ENCODE measurements around the gene TMEM163. TPM values are rescaled to one million over a fixed set of nuclear protein-coding genes. Genes with fewer than 3 reads are reported as not detected.

The TMEM163 gene
- total and polyA plus RNA-seq, 4 donors, result 13.7 to 77.7 (median 53.6) TPM

- Histone ChIP-seq H3K36me3 (ENCODE audit: control insufficient read depth, insufficient read depth, low read length) (no peaks in the 10 kb centered on the region), H3K4me1 (ENCODE audit: control insufficient read depth, insufficient read depth, low read length) (no peaks in the 10 kb centered on the region), H3K27me3 (ENCODE audit: control insufficient read depth, insufficient read depth, low read length) (no peaks in the 10 kb centered on the region), H3K4me3 (ENCODE audit: low read depth, low read length) (no peak overlapping the region), H3K9me3 (ENCODE audit: control insufficient read depth, insufficient read depth, low read length) (no peaks in the 10 kb centered on the region), H3K27ac (ENCODE audit: low read depth, low read length) (no peak overlapping the region)
- DNase-seq (ENCODE audit: low read depth in 4 of 6, low spot score in 6 of 6), result peak in 1 of 6 donors; percentile 8
- no CpG with 5 or more reads among the region's 1 CpG for WGBS (ENCODE audit: insufficient coverage)
Observed at GRCh38 chr2:134636714-134637113, 82.1 kb downstream of the TMEM163 start.

GRCh38 chr2:134634054-134634753 is 84.6 kb downstream of the TMEM163 start:
- H3K9me3 ChIP-seq (ENCODE audit: control insufficient read depth, insufficient read depth, low read length), result no peaks in the 10 kb centered on the region
- 65% methylated on average over 2 of the region's 2 CpGs for WGBS (ENCODE audit: insufficient coverage)
- no peak overlapping the region for H3K27ac ChIP-seq (ENCODE audit: low read depth, low read length)
- no peaks in the 10 kb centered on the region for H3K27me3 ChIP-seq (ENCODE audit: control insufficient read depth, insufficient read depth, low read length)
- H3K36me3 ChIP-seq (ENCODE audit: control insufficient read depth, insufficient read depth, low read length), result no peaks in the 10 kb centered on the region
- H3K4me3 ChIP-seq (ENCODE audit: low read depth, low read length), result no peak overlapping the region
- peaks cover 3% of the 10 kb centered on the region for H3K4me1 ChIP-seq (ENCODE audit: control insufficient read depth, insufficient read depth, low read length)
- peak in 1 of 6 donors; percentile 20 for DNase-seq (ENCODE audit: low read depth in 4 of 6, low spot score in 6 of 6)

GRCh38 chr2:134630504-134631159 is 88.2 kb downstream of the TMEM163 start:
- Histone ChIP-seq H3K27ac (ENCODE audit: low read depth, low read length) (no peak overlapping the region), H3K4me3 (ENCODE audit: low read depth, low read length) (no peak overlapping the region), H3K4me1 (ENCODE audit: control insufficient read depth, insufficient read depth, low read length) (peaks cover 3% of the 10 kb centered on the region), H3K27me3 (ENCODE audit: control insufficient read depth, insufficient read depth, low read length) (no peaks in the 10 kb centered on the region), H3K9me3 (ENCODE audit: control insufficient read depth, insufficient read depth, low read length) (no peaks in the 10 kb centered on the region), H3K36me3 (ENCODE audit: control insufficient read depth, insufficient read depth, low read length) (no peaks in the 10 kb centered on the region)
- DNase-seq (ENCODE audit: low read depth in 4 of 6, low spot score in 6 of 6), result peak in 2 of 6 donors; percentile 35 to 83
- 67% methylated on average over 2 of the region's 3 CpGs for WGBS (ENCODE audit: insufficient coverage)

- DNase-seq (ENCODE audit: low read depth in 4 of 6, low spot score in 6 of 6), result no peak
- Histone ChIP-seq H3K27me3 (ENCODE audit: control insufficient read depth, insufficient read depth, low read length) (no peaks in the 10 kb centered on the region), H3K9me3 (ENCODE audit: control insufficient read depth, insufficient read depth, low read length) (no peaks in the 10 kb centered on the region), H3K36me3 (ENCODE audit: control insufficient read depth, insufficient read depth, low read length) (no peaks in the 10 kb centered on the region), H3K27ac (ENCODE audit: low read depth, low read length) (no peak overlapping the region), H3K4me1 (ENCODE audit: control insufficient read depth, insufficient read depth, low read length) (peaks cover 3% of the 10 kb centered on the region), H3K4me3 (ENCODE audit: low read depth, low read length) (no peak overlapping the region)
- WGBS (ENCODE audit: insufficient coverage), result 100% methylated on average over 2 of the region's 3 CpGs
Observed at GRCh38 chr2:134628453-134628852, 90.3 kb downstream of the TMEM163 start.

DNA sequence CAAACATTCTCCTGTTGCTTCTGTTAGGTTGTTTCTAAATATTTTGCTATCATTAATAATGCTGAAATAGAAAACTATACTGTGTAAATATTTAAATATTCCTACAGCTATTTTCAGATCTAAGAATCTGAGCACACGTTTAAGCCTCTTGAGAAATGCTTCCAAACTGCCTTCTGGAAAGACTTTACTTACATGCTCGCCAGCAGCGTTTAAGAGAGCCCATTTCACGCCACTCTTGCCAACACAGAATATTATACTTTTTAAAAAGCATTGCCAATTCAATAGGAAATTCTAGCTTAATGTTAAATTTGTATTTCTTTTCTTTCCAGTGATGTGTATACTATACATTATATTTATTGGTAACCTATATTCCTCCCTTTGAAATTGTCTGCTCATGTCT is 92.0 kb downstream of the TMEM163 start:
- peak in 1 of 6 donors; percentile 54 for DNase-seq (ENCODE audit: low read depth in 4 of 6, low spot score in 6 of 6)
- Histone ChIP-seq H3K4me3 (ENCODE audit: low read depth, low read length) (no peak overlapping the region), H3K36me3 (ENCODE audit: control insufficient read depth, insufficient read depth, low read length) (no peaks in the 10 kb centered on the region), H3K27me3 (ENCODE audit: control insufficient read depth, insufficient read depth, low read length) (no peaks in the 10 kb centered on the region), H3K9me3 (ENCODE audit: control insufficient read depth, insufficient read depth, low read length) (no peaks in the 10 kb centered on the region), H3K4me1 (ENCODE audit: control insufficient read depth, insufficient read depth, low read length) (peaks cover 3% of the 10 kb centered on the region), H3K27ac (ENCODE audit: low read depth, low read length) (no peak overlapping the region)
- no CpG with 5 or more reads among the region's 4 CpGs for WGBS (ENCODE audit: insufficient coverage)

DNA sequence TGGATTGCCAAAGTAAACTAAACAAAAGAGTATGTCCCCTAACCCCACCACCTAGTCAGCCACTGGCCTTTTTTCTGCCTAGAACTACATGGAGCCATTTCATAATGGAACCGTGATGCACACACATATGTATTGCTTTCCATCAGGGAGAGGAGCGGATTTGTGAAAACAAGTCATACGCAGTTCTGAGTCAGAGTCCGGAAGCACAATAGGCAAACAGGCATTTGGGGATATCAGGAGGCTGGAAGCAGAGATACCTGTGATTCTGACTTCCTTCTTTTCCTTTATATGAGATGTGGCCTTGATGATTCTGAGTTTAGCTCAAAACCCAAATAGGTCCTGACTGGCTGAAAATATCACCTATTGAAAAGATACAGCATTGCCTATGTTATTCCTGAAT is 93.5 kb downstream of the TMEM163 start:
- peaks cover under 1% of the 10 kb centered on the region for H3K4me1 ChIP-seq (ENCODE audit: control insufficient read depth, insufficient read depth, low read length)
- H3K9me3 ChIP-seq (ENCODE audit: control insufficient read depth, insufficient read depth, low read length), result no peaks in the 10 kb centered on the region
- no peaks in the 10 kb centered on the region for H3K36me3 ChIP-seq (ENCODE audit: control insufficient read depth, insufficient read depth, low read length)
- H3K27ac ChIP-seq (ENCODE audit: low read depth, low read length), result no peak overlapping the region
- WGBS (ENCODE audit: insufficient coverage), result no CpG with 5 or more reads among the region's 4 CpGs
- DNase-seq (ENCODE audit: low read depth in 4 of 6, low spot score in 6 of 6), result no peak
- no peaks in the 10 kb centered on the region for H3K27me3 ChIP-seq (ENCODE audit: control insufficient read depth, insufficient read depth, low read length)
- H3K4me3 ChIP-seq (ENCODE audit: low read depth, low read length), result no peak overlapping the region

DNA sequence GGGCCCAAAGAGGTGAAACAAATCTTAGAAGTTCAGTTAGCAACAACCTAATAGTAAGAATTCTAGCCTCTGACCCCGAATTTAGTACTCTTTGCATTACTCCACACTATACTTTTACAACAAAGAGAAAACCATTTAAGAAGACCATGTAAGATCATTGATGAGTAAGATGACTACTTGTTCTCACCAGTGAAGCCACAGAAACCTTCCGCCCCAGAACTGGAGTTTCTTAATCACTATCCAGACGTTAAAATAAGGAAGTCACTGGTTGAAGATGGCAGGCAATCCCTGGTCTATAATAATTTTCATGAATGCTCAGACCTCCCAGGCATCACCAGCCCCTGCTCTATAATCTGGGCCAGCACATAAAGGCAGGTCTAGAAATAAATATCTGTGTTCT is 95.0 kb downstream of the TMEM163 start:
- no peaks in the 10 kb centered on the region for H3K4me1 ChIP-seq (ENCODE audit: control insufficient read depth, insufficient read depth, low read length)
- H3K27me3 ChIP-seq (ENCODE audit: control insufficient read depth, insufficient read depth, low read length), result no peaks in the 10 kb centered on the region
- no peak for DNase-seq (ENCODE audit: low read depth in 4 of 6, low spot score in 6 of 6)
- H3K9me3 ChIP-seq (ENCODE audit: control insufficient read depth, insufficient read depth, low read length), result peaks cover 1% of the 10 kb centered on the region
- no peak overlapping the region for H3K27ac ChIP-seq (ENCODE audit: low read depth, low read length)
- WGBS (ENCODE audit: insufficient coverage), result 93% methylated on average over 2 of the region's 3 CpGs
- no peaks in the 10 kb centered on the region for H3K36me3 ChIP-seq (ENCODE audit: control insufficient read depth, insufficient read depth, low read length)
- H3K4me3 ChIP-seq (ENCODE audit: low read depth, low read length), result no peak overlapping the region

DNA sequence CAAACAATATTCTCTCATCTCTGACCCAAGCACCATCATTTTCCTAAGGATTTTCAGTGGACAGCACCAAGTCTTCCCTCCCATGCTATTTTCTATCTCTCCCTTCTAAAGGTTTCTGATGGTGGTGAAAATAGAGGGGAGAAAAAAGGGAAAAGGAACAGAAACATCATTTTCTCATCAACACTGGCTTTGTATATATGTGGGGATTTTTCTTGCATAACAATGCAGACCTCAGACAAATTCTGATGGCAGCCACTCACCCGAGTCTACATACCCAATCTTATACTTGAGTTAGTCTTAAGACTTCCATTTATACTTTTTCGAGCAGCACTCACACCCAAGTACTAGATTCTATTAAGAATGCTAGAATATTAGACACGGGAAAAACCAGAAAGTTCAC is 95.8 kb downstream of the TMEM163 start:
- Histone ChIP-seq H3K27me3 (ENCODE audit: control insufficient read depth, insufficient read depth, low read length) (no peaks in the 10 kb centered on the region), H3K4me3 (ENCODE audit: low read depth, low read length) (no peak overlapping the region), H3K4me1 (ENCODE audit: control insufficient read depth, insufficient read depth, low read length) (no peaks in the 10 kb centered on the region), H3K36me3 (ENCODE audit: control insufficient read depth, insufficient read depth, low read length) (no peaks in the 10 kb centered on the region), H3K9me3 (ENCODE audit: control insufficient read depth, insufficient read depth, low read length) (peaks cover 5% of the 10 kb centered on the region), H3K27ac (ENCODE audit: low read depth, low read length) (no peak overlapping the region)
- DNase-seq (ENCODE audit: low read depth in 4 of 6, low spot score in 6 of 6), result no peak
- no CpG with 5 or more reads among the region's 3 CpGs for WGBS (ENCODE audit: insufficient coverage)

DNA sequence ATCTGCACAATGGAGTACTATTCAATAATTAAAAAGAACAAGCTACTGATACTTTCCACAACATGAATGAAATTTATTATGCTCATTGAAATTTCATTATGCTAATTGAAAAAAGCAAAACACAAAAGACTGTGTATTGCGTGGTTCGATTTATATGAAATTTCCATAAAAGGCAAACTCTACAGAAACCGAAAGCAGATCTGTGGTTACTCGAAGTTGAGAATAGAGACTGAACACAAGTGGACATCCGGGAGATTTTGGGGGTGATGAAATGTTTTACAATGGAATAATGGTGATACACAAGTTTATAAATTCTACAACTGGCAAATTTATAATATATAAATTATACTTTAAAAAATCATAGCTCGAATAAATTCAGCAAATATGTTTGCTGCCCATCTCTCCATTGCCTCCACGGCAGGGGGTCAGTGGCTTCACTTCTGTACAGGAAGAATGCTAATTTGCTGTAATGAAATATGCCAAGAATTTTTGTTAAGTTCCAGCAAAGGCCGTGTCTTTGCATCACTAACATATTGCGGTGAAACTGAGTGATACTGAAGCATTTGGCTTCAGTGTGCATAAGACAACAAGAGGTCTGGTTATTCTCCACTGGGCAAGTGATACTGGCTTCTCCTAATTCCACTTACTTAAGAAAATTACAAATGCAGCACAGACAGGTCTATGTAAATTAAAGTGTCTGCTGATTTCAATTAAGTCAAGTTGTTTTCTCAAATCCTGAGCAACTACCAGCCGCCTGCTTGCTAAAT is 96.7 kb downstream of the TMEM163 start:
- Histone ChIP-seq H3K4me3 (ENCODE audit: low read depth, low read length) (no peak overlapping the region), H3K4me1 (ENCODE audit: control insufficient read depth, insufficient read depth, low read length) (no peaks in the 10 kb centered on the region), H3K9me3 (ENCODE audit: control insufficient read depth, insufficient read depth, low read length) (peaks cover 5% of the 10 kb centered on the region), H3K27ac (ENCODE audit: low read depth, low read length) (no peak overlapping the region), H3K36me3 (ENCODE audit: control insufficient read depth, insufficient read depth, low read length) (no peaks in the 10 kb centered on the region), H3K27me3 (ENCODE audit: control insufficient read depth, insufficient read depth, low read length) (no peaks in the 10 kb centered on the region)
- WGBS (ENCODE audit: insufficient coverage), result no CpG with 5 or more reads among the region's 10 CpGs
- DNase-seq (ENCODE audit: low read depth in 4 of 6, low spot score in 6 of 6), result no peak
